Measurements from ENCODE around the gene TMEM107.

Gene TMEM107

DNA sequence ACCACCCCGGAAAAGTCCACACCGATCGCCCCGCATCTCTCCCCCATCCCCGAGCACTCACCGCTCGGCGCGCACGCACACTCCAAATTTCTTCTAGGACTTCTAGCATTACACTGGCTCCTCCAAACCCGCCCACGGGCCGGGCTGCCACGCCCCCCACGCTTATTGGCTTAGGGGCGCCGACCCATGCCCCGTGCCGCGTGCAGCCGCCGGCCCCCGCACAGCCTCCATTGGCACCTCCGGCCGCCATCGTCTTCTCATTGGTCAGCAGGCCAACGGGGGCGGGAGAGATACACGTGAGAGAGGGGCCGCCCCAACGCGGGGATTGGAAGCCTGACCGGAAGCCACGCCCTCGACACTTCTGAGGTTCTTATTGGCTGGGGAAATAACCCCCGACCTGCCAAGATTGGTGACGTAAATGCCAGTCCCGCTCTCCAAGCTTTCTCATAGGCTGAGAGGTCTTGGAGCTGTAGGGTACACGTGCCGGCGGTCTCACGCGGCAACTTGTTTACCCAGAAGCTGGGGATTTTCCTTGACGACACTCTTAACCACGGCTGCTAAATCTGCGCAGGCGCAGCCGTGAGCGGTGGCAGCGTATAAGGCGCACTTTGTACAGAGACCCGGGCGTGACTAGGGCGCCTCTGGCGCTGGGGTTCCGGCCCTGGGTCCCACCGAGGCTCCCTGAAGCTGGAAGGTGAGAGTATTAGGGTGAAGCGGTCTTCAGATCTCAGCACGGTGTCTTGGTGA, 19.8 kb downstream of the TMEM107 start (continued):
- TF ChIP-seq, protein P1, sequence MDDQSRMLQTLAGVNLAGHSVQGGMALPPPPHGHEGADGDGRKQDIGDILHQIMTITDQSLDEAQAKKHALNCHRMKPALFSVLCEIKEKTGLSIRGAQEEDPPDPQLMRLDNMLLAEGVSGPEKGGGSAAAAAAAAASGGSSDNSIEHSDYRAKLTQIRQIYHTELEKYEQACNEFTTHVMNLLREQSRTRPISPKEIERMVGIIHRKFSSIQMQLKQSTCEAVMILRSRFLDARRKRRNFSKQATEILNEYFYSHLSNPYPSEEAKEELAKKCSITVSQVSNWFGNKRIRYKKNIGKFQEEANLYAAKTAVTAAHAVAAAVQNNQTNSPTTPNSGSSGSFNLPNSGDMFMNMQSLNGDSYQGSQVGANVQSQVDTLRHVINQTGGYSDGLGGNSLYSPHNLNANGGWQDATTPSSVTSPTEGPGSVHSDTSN (CRISPR knock-in tag; IDR thresholded peaks at IDR 0.05): 0 out of 2 replicates have a peak, but pooled peaks have one; percentile 48
- TF ChIP-seq, protein P2, sequence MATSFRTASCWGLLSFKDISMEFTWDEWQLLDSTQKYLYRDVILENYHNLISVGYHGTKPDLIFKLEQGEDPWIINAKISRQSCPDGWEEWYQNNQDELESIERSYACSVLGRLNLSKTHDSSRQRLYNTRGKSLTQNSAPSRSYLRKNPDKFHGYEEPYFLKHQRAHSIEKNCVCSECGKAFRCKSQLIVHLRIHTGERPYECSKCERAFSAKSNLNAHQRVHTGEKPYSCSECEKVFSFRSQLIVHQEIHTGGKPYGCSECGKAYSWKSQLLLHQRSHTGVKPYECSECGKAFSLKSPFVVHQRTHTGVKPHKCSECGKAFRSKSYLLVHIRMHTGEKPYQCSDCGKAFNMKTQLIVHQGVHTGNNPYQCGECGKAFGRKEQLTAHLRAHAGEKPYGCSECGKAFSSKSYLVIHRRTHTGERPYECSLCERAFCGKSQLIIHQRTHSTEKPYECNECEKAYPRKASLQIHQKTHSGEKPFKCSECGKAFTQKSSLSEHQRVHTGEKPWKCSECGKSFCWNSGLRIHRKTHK (tag by site-specific recombination; IDR thresholded peaks at IDR 0.05): no peak
- TF ChIP-seq, protein P3, sequence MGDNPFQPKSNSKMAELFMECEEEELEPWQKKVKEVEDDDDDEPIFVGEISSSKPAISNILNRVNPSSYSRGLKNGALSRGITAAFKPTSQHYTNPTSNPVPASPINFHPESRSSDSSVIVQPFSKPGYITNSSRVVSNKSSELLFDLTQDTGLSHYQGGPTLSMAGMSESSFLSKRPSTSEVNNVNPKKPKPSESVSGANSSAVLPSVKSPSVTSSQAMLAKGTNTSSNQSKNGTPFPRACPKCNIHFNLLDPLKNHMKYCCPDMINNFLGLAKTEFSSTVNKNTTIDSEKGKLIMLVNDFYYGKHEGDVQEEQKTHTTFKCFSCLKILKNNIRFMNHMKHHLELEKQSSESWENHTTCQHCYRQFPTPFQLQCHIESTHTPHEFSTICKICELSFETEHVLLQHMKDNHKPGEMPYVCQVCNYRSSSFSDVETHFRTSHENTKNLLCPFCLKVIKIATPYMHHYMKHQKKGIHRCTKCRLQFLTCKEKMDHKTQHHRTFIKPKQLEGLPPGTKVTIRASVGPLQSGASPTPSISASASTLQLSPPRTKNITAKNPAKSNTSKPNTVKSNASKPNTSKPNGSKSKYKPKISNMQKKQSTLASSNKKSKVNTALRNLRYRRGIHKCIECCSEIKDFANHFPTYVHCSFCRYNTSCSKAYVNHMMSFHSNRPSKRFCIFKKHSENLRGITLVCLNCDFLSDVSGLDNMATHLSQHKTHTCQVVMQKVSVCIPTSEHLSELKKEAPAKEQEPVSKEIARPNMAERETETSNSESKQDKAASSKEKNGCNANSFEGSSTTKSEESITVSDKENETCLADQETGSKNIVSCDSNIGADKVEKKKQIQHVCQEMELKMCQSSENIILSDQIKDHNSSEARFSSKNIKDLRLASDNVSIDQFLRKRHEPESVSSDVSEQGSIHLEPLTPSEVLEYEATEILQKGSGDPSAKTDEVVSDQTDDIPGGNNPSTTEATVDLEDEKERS (tag by site-specific recombination; IDR thresholded peaks at IDR 0.05): no peak
- TF ChIP-seq ZNF600 (tag by site-specific recombination; IDR thresholded peaks at IDR 0.05): no peak
- peak; percentile 51; the same call in 1 of the 2 replicates for TF ChIP-seq ZEB2 (tag by site-specific recombination; IDR thresholded peaks at IDR 0.05)
- TF ChIP-seq, protein P4, sequence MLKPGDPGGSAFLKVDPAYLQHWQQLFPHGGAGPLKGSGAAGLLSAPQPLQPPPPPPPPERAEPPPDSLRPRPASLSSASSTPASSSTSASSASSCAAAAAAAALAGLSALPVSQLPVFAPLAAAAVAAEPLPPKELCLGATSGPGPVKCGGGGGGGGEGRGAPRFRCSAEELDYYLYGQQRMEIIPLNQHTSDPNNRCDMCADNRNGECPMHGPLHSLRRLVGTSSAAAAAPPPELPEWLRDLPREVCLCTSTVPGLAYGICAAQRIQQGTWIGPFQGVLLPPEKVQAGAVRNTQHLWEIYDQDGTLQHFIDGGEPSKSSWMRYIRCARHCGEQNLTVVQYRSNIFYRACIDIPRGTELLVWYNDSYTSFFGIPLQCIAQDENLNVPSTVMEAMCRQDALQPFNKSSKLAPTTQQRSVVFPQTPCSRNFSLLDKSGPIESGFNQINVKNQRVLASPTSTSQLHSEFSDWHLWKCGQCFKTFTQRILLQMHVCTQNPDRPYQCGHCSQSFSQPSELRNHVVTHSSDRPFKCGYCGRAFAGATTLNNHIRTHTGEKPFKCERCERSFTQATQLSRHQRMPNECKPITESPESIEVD (tag by site-specific recombination; IDR thresholded peaks at IDR 0.05): no peak
- no peak for TF ChIP-seq ZNF701 (tag by site-specific recombination; IDR thresholded peaks at IDR 0.05)
- TF ChIP-seq TCF7L2 (IDR thresholded peaks at IDR 0.05; ENCODE audit: borderline replicate concordance, low read depth, low read length): no peak
- peak; percentile 94 for TF ChIP-seq ZNF629 (tag by site-specific recombination; IDR thresholded peaks at IDR 0.05)
- no peak for TF ChIP-seq ZNF529 (tag by site-specific recombination; IDR thresholded peaks at IDR 0.05; ENCODE audit: insufficient replicate concordance)
- peak; percentile 94 for TF ChIP-seq GLIS2 (tag by site-specific recombination; IDR thresholded peaks at IDR 0.05)
- TF ChIP-seq SP3 (tag by site-specific recombination; IDR thresholded peaks at IDR 0.05): peak; percentile 96
- no peak; the same call in 1 of the 2 replicates for TF ChIP-seq SCRT2 (tag by site-specific recombination; IDR thresholded peaks at IDR 0.05)
- TF ChIP-seq ZFP69B (tag by site-specific recombination; IDR thresholded peaks at IDR 0.05): peak; percentile 94
- no peak for TF ChIP-seq ZNF10 (tag by site-specific recombination; IDR thresholded peaks at IDR 0.05)
- TF ChIP-seq ZNF394 (tag by site-specific recombination; IDR thresholded peaks at IDR 0.05; ENCODE audit: borderline replicate concordance): peak; percentile 62; the same call in 1 of the 2 replicates
- no peak for TF ChIP-seq ZNF140 (tag by site-specific recombination; IDR thresholded peaks at IDR 0.05)
- peak; percentile 73; the same call in 1 of the 2 replicates for TF ChIP-seq ZNF660 (tag by site-specific recombination; IDR thresholded peaks at IDR 0.05)
- TF ChIP-seq SP2 (tag by site-specific recombination; IDR thresholded peaks at IDR 0.05): peak; percentile 100
- peak; percentile 85 for TF ChIP-seq OSR2 (tag by site-specific recombination; IDR thresholded peaks at IDR 0.05)
- no peak for TF ChIP-seq ZNF623 (tag by site-specific recombination; IDR thresholded peaks at IDR 0.05)
- peak; percentile 46; the same call in 1 of the 2 replicates for TF ChIP-seq ZSCAN30 (tag by site-specific recombination; IDR thresholded peaks at IDR 0.05)
- peak; percentile 83; the same call in 1 of the 2 replicates for TF ChIP-seq ZBTB1 (tag by site-specific recombination; IDR thresholded peaks at IDR 0.05)
- no peak for TF ChIP-seq WT1 (tag by site-specific recombination; IDR thresholded peaks at IDR 0.05)
- TF ChIP-seq ZNF184 (tag by site-specific recombination; IDR thresholded peaks at IDR 0.05): no peak
- TF ChIP-seq ZFP41 (tag by site-specific recombination; IDR thresholded peaks at IDR 0.05; ENCODE audit: borderline replicate concordance): no peak
- no peak for TF ChIP-seq ZNF776 (tag by site-specific recombination; IDR thresholded peaks at IDR 0.05; ENCODE audit: borderline replicate concordance)
- TF ChIP-seq KLF16 (tag by site-specific recombination; IDR thresholded peaks at IDR 0.05): peak; percentile 95
- TF ChIP-seq ZNF707 (tag by site-specific recombination; IDR thresholded peaks at IDR 0.05): no peak
- no peak for TF ChIP-seq ZNF366 (tag by site-specific recombination; conservative IDR thresholded peaks at IDR 0.05)
- TF ChIP-seq KLF9 (tag by site-specific recombination; IDR thresholded peaks at IDR 0.05; ENCODE audit: low read depth): peak; percentile 99
